ENCODE data around the gene GHRH. TPM values are rescaled to one million over a fixed set of nuclear protein-coding genes. Genes with fewer than 3 reads are reported as not detected.

The GHRH gene
- polyA plus RNA-seq, 1 donor: not detected

- DNase-seq (ENCODE audit: low read depth): no peak
Observed at GRCh38 chr20:37238426-37238825, 23.2 kb downstream of the GHRH start.

GRCh38 chr20:37237656-37238055, 24.0 kb downstream of the GHRH start:
- no peak for DNase-seq (ENCODE audit: low read depth)

- no peak for DNase-seq (ENCODE audit: low read depth)
Observed at GRCh38 chr20:37236462-37236861, 25.2 kb downstream of the GHRH start.

- DNase-seq (ENCODE audit: low read depth): no peak
Observed at GRCh38 chr20:37235065-37235464, 26.5 kb downstream of the GHRH start.

GRCh38 chr20:37234254-37234581, 27.4 kb downstream of the GHRH start:
- no peak for DNase-seq (ENCODE audit: low read depth)

GRCh38 chr20:37233548-37234253, 27.9 kb downstream of the GHRH start:
- no peak for DNase-seq (ENCODE audit: low read depth)

- no peak for DNase-seq (ENCODE audit: low read depth)
Observed at GRCh38 chr20:37231947-37232630, 29.5 kb downstream of the GHRH start.

GRCh38 chr20:37230200-37230599, 31.4 kb downstream of the GHRH start:
- DNase-seq (ENCODE audit: low read depth): no peak

GRCh38 chr20:37229357-37229756, 32.3 kb downstream of the GHRH start:
- DNase-seq (ENCODE audit: low read depth): no peak

- no peak for DNase-seq (ENCODE audit: low read depth)
Observed at GRCh38 chr20:37228656-37229055, 33.0 kb downstream of the GHRH start.

- DNase-seq (ENCODE audit: low read depth): no peak
Observed at GRCh38 chr20:37228082-37228481, 33.5 kb downstream of the GHRH start.

GRCh38 chr20:37226889-37227288, 34.7 kb downstream of the GHRH start:
- peak; percentile 48 for DNase-seq (ENCODE audit: low read depth)

GRCh38 chr20:37225146-37225545, 36.5 kb downstream of the GHRH start:
- DNase-seq (ENCODE audit: low read depth): no peak

GRCh38 chr20:37223053-37223452, 38.6 kb downstream of the GHRH start:
- DNase-seq (ENCODE audit: low read depth): no peak

GRCh38 chr20:37222086-37222485, 39.5 kb downstream of the GHRH start:
- no peak for DNase-seq (ENCODE audit: low read depth)

- no peak for DNase-seq (ENCODE audit: low read depth)
Observed at GRCh38 chr20:37220731-37221130, 40.9 kb downstream of the GHRH start.

- no peak for DNase-seq (ENCODE audit: low read depth)
Observed at GRCh38 chr20:37219751-37220668, 41.6 kb downstream of the GHRH start.

- DNase-seq (ENCODE audit: low read depth): no peak
Observed at GRCh38 chr20:37218976-37219375, 42.6 kb downstream of the GHRH start.

GRCh38 chr20:37218441-37218840, 43.2 kb downstream of the GHRH start:
- no peak for DNase-seq (ENCODE audit: low read depth)

GRCh38 chr20:37209661-37210314, 51.8 kb downstream of the GHRH start:
- no peak for DNase-seq (ENCODE audit: low read depth)

- DNase-seq (ENCODE audit: low read depth): no peak
Observed at GRCh38 chr20:37209193-37209592, 52.4 kb downstream of the GHRH start.

- no peak for DNase-seq (ENCODE audit: low read depth)
Observed at GRCh38 chr20:37207171-37207570, 54.4 kb downstream of the GHRH start.

All from forelimb muscle (tissue), 1 donor.